Measurements from ENCODE around the gene TBXAS1.
"Not testable (repeated sequence)": the region's sequence is repeated elsewhere in the genome, so short reads cannot be mapped to it uniquely, and the experiment has no call there.

The TBXAS1 gene

DNA sequence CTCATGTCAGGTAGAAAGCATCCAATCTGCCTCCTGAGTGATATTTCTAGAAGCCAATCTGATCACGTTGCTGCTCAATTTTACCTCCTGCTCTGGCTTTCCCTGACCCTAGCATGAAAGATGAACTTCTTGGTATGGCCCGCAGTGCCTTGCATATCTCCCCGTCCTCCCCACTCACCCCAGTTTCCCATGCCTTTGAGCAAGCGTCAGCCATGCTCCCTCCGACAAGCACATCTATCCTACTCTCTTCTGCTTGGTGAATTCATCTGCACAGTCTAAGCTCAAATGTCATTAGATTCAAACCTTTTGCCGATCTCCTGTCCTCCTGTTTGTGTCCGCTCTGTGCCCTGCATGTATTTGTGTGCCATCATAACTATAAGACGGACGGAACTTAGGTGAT, 6.2 kb upstream of the TBXAS1 start:
- in situ Hi-C loops (cut with HindIII; ENCODE audit: low pct_ligation_motif_present, low pct_unique_long_range_greater_than_20kb, low sequenced_read_pairs), result no loop called here
- no peak for DNase-seq

DNA sequence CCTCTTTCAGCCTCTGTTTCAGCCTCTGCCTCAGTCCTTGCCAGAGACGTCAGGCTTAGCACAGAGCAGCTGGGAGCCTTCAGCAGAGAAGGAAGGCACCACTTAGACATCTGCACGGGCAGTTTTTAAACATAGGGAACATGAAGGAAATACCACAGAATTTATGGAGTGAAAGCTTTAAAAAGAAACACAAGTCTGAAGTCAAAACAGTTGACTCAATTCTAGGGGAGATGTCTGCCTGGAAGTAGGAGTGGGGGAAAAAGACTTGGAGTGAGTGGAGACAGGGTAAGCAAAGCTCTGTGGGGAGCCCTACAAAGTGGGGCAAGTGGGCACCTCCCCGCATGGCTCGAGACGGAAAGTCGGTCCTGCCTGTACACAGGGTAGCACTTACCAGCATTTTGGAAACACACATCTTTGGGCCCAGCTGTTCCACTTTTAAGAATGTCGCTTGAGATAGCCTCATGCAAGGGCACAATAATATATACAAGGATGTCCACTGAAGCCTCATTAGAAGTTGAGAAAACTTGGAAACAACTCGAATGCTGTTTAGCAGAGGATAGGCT, 5.0 kb upstream of the TBXAS1 start:
- in situ Hi-C loops (cut with HindIII; ENCODE audit: low pct_ligation_motif_present, low pct_unique_long_range_greater_than_20kb, low sequenced_read_pairs), result no loop called here
- DNase-seq, result no peak

DNA sequence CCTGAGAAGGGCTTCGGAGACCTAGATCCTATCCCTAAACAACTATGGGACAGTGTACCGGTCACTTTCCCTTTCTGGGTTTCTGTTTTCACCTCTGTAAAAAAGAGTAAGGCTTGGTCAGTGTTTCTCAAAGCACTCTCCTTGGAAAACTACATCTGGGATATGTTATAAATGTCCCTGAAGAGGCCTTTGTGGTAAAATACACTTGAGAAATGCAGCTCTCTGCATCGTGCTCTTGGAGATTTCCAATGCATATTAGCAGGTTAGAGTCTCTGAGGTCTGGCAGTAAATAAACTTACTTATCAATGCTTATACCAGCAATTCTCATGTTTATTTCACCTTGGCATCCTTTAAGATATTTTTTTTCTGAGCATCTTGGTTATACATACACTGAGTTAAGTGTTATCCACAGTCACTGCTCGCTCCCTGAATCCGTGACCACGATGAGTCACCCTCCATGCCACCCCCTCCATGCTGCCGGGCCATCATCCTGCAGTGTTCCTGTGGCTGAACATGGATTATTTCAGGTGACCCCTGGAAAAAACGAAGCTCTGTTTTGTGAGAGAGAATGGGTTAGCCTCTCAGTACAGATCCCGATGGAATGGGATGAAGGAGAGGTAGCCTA, 3.3 kb upstream of the TBXAS1 start:
- in situ Hi-C loops (cut with HindIII; ENCODE audit: low pct_ligation_motif_present, low pct_unique_long_range_greater_than_20kb, low sequenced_read_pairs), result no loop called here
- peak; percentile 85 for DNase-seq

DNA sequence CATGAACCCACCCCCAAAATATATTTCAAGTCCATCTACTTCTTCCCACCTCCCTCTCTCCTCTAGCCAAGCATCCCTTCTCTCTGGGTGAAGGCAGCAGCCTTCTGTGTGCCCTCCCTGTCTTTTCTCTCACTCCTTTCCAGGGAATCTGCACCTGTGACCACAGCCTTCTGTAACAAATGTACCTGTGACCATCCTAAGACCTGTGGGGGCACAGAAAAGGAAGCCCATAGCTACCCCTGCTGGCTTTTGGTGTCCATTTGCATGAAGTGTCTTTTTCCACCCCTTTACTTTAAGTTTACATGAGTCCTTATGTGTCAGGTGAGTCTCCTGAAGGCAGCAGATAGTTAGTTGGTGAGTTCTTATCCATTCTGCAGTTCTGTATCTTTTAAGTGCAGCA, 2.0 kb upstream of the TBXAS1 start:
- peak; percentile 16 for DNase-seq
- in situ Hi-C loops (cut with HindIII; ENCODE audit: low pct_ligation_motif_present, low pct_unique_long_range_greater_than_20kb, low sequenced_read_pairs), result no loop called here

DNA sequence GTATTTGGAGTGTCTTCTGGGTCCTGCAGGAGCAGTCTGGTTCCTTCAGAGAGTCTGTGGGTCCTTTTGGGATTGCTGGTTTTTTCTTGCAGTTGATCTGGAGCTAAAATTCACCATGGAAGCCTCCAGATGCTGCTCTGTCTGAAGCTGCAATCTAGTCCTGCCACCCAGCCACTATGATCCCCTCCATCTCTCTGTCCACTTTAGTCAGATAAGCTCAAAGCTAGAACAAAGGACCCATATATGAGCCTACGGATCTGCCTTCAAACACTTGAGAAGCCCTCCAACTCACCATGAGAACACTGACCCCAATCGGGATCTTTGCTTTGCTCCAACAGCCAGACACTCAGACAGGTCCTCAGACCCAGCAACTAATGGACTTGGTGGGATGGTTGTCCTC, 618 bp upstream of the TBXAS1 start:
- no peak for DNase-seq
- in situ Hi-C loops (cut with HindIII; ENCODE audit: low pct_ligation_motif_present, low pct_unique_long_range_greater_than_20kb, low sequenced_read_pairs), result no loop called here

DNA sequence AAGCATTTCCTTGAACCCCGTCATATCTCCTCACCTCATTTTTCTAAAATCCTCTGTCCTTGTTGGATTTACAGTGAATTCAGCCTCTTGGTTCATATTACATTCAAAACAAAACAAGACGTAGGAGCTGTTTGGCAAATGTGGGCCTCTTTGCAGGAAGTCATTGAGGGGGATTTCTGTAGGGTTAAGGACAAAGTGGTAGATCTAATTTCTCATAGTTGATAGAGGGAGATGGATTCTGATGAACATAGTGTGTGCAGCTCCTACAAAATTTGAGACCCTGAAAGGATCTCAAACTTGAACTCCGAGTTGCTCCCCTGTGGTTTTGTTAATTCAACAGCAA, 682 bp downstream of the TBXAS1 start:
- DNase-seq, result no peak
- in situ Hi-C loops (cut with HindIII; ENCODE audit: low pct_ligation_motif_present, low pct_unique_long_range_greater_than_20kb, low sequenced_read_pairs), result no loop called here

DNA sequence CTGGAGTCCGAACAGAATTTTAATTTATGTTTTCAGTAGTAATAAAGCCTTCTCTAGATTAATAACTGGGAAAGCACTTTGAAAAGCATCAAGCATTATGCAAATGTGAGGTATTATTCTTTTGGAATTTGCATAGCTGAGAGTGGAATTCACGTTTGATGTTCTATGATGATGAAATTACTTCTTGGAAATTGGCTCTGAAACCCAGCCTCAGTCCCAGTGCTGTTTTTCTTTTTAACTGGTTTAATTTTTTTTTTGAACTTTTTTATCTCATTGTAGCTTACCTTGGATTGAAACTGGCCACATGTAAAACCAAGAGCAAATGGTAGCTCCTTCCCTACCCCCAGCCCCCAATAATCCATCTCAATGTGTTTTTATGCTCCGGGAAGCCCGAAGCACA, 1.2 kb downstream of the TBXAS1 start:
- in situ Hi-C loops (cut with HindIII; ENCODE audit: low pct_ligation_motif_present, low pct_unique_long_range_greater_than_20kb, low sequenced_read_pairs), result no loop called here
- DNase-seq, result no peak

DNA sequence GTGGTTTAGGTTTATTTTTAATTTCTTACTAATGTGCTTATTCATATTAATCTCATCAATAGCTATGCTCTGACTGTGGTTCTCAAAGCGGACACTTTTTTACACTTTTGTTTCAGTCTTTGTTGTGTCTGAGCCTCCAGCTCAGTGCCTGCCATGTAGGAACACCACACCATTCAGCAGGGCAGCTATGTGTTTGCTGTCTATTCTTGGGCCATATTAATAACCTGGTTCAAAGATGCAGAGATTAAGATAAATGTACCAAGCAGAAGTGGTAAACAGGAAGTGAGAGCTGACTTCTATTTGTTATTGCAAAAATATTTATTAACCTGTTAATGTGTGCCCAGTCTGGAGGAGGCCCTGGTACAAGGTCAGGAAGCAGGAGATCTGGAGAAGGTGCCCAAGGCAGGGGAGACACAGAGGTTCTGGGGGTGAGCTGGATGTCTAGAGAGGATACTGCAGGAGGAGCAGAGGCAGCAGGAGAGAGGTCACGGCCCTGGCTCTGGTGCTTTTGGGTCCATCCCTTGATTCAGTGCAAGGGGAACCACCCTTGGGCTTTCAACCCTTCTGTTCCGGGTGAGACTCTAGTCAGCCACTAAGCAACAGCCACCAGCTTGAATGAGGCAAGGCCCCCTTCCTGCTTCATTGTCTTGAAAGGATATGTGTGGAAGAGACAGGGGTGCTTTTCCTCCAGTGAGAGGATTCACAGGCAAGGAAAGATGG, 1.9 kb downstream of the TBXAS1 start:
- DNase-seq, result no peak
- in situ Hi-C loops (cut with HindIII; ENCODE audit: low pct_ligation_motif_present, low pct_unique_long_range_greater_than_20kb, low sequenced_read_pairs), result no loop called here

DNA sequence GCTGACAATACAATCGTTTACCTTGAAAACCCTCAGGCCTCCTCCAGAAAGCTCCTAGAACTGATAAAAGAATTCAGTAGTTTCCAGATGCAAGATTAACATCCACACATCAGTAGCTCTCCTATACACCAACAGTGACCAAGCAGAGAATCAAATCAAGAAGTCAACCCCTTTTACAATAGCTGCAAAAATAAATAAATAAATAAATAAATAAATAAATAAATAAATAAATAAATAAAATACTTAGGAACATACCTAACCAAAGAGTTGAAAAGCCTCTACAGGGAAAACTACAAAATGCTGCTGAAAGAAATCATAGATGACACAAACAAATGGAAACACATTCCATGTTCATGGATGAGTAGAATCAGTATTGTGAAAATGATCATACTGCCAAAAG, 6.8 kb downstream of the TBXAS1 start:
- DNase-seq; in situ Hi-C loops (cut with HindIII; ENCODE audit: low pct_ligation_motif_present, low pct_unique_long_range_greater_than_20kb, low sequenced_read_pairs): not testable (repeated sequence)

DNA sequence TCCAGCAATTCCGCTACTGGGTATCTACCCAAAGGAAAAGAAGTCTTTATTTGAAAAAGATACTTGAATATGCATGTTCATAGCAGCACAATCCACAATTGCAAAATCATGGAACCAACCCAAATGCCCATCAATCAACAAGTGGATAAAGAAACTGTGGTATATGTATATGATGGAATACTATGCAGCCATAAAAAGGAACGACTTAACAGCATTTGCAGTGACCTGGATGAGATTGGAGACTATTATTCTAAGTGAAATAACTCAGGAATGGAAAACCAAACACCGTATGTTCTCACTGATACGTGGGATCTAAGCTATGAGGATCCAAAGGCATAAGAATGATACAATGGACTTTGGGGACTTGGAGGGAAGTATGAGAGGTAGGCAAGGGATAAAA, 8.2 kb downstream of the TBXAS1 start:
- DNase-seq; in situ Hi-C loops (cut with HindIII; ENCODE audit: low pct_ligation_motif_present, low pct_unique_long_range_greater_than_20kb, low sequenced_read_pairs): not testable (repeated sequence)

DNA sequence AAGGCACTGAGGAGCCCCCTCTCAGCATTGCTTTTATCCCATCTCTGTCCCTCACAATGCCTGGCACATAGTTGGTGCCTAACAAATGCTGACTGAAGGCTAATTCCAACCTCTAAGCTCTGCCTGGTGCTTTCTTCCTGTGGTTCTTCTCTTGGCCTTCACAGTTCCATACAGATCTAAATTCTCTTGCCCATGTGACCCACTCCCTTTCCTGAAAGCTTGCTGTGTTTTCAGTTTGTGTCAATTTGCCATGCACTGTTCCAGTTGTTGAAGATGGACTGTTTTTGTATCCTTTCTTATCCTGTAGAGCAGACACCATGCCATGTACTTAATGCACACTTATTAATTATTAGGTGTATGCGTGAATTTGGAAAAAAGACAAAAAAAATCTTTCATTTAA, 9.2 kb downstream of the TBXAS1 start:
- in situ Hi-C loops (cut with HindIII; ENCODE audit: low pct_ligation_motif_present, low pct_unique_long_range_greater_than_20kb, low sequenced_read_pairs), result no loop called here
- DNase-seq, result no peak

DNA sequence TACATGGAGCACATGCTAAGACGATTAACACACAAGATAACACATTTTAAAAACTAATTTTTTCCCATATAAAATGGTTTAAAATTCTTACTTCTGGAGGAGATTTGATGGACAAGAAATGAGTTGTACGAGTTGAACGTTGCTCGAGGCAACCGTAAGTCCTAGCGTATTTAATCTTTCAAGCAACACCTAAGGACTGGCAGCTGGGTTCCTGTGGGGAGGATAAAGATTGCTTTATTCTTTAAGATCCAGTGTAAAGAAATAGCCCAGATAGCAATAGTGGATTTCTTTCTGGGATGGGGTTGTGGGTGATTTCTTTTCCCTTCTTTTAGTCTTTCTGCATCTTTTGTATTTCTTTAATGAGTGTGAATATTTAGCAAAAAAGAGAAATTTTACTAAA, 9.8 kb downstream of the TBXAS1 start:
- in situ Hi-C loops (cut with HindIII; ENCODE audit: low pct_ligation_motif_present, low pct_unique_long_range_greater_than_20kb, low sequenced_read_pairs), result no loop called here
- no peak for DNase-seq

DNA sequence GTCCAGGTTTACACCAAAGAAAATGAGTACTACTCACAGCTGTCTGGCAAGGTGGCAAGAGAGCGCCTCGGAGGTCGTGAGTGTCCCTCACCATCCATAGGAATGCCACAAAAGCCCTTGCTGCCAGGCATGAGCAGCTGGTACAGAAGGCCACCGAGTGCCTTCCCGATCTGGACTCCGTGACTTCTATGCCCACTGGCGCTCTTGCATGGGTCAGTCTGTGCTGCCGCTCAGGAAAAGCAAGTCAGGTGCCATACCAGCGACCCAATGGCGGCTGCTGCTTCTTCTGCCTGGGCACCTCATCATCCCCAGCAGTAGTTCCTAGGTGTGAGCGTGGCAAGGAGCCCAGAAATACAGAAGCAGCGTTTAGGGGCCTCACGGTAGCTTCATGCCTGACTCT, 11.7 kb downstream of the TBXAS1 start:
- in situ Hi-C loops (cut with HindIII; ENCODE audit: low pct_ligation_motif_present, low pct_unique_long_range_greater_than_20kb, low sequenced_read_pairs), result no loop called here
- DNase-seq, result no peak

DNA sequence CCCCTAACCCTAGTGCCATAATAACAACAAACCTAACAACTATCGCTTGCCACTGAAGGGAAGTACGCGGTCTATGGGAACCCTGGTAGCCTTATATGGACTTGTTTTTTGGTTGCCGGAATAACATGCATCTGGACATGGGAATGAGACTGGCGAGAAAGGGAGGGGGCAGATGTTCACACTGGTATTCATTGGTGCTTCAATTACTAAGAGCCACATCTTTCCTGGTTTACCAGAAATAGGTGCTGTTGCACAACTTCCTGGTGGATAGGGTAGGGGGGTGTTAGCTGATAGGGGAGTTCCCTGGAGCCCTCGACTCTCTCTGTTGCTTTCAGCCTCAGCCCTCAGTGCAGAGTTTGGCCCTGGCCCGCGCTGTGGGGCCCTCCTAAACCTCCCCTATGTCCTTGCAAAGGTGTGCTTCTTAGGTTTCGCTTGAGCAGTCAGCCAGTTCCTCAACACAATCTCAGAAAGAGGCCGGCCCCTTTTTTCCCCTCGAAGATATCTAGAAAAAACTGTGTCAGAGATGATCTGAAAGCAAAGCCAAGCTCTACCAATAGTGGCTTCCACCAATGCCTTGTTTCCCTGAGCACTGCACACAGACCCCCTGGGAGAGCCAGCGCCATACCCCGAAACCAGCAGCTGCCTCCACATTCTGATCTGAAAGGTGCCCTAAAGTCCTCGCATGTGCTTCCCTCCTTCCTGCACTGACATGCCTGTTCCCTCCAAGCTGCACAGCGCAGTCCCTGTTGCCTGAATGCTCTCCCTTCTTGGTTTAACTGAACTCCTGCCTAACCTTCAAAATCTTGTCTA, 13.5 kb downstream of the TBXAS1 start:
- in situ Hi-C loops (cut with HindIII; ENCODE audit: low pct_ligation_motif_present, low pct_unique_long_range_greater_than_20kb, low sequenced_read_pairs), result no loop called here
- no peak for DNase-seq

DNA sequence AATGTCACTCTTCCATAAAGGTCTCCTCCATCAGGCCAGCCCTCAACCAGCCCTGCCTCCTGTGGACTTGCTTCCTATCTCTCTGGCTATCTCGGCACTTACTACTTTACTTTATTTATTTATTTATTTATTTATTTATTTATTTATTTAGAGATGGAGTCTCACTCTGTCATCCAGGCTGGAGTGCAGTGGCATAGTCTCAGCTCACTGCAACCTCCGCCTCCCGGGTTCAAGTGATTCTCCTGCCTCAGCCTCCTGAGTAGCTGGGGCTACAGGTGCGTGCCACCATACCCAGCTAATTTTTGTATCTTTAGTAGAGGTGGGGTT, 14.1 kb downstream of the TBXAS1 start:
- in situ Hi-C loops (cut with HindIII; ENCODE audit: low pct_ligation_motif_present, low pct_unique_long_range_greater_than_20kb, low sequenced_read_pairs), result not testable (repeated sequence)

DNA sequence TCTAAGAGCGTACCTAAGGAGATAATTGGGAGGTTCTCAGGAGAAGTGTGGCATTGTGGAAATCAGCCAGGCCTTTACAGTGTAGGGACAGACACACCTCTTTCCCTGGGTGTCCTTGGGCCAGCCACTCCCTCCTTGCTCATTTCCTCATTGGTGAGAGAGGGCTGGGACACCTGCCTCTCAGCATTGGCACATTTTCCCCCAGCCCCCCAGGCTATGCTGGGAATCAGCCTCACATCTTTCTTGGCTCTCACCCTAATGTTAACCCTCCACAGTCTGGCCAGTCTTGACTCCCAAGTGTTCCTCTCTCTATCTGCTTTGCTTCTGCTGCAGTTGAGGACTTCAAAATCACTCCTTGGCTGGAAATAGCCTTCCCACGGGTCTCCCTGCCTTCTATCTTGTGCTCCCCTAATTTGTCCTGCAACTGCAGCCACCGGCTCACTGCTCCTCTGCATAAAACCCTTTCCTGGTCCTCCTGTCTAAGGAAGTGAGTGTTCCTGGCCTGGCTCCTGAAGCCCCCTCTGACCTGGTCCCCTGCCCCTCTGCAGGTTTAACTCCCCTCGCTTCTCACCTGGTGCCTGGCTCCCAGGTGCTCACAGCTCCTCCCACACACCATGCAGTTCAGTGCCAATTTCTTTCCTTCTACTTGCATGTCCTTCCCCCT, 15.8 kb downstream of the TBXAS1 start:
- DNase-seq, result no peak
- in situ Hi-C loops (cut with HindIII; ENCODE audit: low pct_ligation_motif_present, low pct_unique_long_range_greater_than_20kb, low sequenced_read_pairs), result no loop called here

More for the DNA sequence above, 14.1 kb downstream of the TBXAS1 start:
- not testable (repeated sequence) for DNase-seq

DNA sequence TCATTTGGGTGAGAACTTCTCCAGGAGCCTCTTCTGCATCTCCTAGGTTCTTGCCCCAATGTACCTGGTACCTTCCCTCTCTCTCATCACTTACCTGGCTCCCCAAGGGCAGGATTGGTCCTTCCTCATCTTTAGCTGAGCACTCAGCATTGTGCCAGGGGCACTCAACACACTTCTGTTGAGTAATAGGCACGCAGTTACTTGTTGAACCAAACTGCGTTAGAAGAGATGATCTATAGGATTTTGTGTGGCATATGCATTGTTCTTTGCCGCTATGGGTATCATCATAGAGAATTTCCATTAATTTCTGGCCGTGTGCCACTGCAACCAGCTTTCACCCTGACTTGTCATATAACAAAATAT, 16.4 kb downstream of the TBXAS1 start:
- in situ Hi-C loops (cut with HindIII; ENCODE audit: low pct_ligation_motif_present, low pct_unique_long_range_greater_than_20kb, low sequenced_read_pairs), result no loop called here
- no peak for DNase-seq

DNA sequence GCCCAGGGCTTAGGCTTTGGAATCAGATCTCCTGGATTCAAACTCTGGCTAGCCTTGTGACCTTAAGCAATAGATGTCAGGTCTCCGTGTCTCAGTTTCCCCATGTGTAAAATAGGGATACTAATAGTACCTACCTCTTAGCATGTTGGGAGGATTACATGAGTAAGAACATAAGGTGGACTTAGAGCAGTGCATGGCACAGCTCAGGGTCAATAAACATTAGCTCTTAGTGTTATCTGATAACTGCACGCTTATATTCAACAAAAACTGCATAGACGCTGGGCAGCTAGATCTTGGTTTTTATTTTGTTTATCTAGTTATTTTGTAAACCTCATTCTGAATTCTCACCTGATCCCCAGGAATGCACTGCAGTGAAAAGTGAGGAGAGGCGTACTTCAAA, 17.2 kb downstream of the TBXAS1 start:
- in situ Hi-C loops (cut with HindIII; ENCODE audit: low pct_ligation_motif_present, low pct_unique_long_range_greater_than_20kb, low sequenced_read_pairs), result no loop called here
- no peak for DNase-seq

DNA sequence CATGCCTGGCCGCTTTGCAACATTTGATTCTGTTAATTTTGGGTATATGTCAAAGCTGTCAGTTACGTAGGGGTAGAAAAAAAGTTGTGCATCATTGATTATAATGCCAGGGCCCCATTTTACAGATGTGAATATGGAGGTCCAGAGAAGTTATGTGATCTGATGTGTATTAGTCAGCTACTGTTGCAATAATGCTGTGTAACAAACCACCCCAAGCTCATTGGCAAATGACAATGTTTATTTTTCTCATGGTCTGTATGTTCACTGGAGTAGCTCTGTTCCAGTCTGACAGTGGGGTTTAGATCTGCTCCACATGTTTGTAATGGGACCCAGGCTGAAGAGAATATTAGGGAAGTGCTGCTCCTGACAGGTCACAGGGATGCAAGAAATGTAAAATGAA, 19.2 kb downstream of the TBXAS1 start:
- DNase-seq, result no peak
- in situ Hi-C loops (cut with HindIII; ENCODE audit: low pct_ligation_motif_present, low pct_unique_long_range_greater_than_20kb, low sequenced_read_pairs), result no loop called here

All from ACHN (cell line).